ENCODE measurements around the gene MRPS22. TPM values are rescaled to one million over a fixed set of nuclear protein-coding genes. Genes with fewer than 3 reads are reported as not detected.

Gene MRPS22
- total and polyA plus RNA-seq, 2 of the 13 experiments (the other 11 are each of a cell fraction or from before 2014, with no cell fraction given) = 52.7 to 113 TPM

GRCh38 chr3:139329364-139329850, 14.4 kb upstream of the MRPS22 start (continued):
- no peak for TF ChIP-seq IRX3 (CRISPR knock-in tag; IDR thresholded peaks at IDR 0.05; ENCODE audit: borderline replicate concordance, low read depth)
- TF ChIP-seq, protein P1, sequence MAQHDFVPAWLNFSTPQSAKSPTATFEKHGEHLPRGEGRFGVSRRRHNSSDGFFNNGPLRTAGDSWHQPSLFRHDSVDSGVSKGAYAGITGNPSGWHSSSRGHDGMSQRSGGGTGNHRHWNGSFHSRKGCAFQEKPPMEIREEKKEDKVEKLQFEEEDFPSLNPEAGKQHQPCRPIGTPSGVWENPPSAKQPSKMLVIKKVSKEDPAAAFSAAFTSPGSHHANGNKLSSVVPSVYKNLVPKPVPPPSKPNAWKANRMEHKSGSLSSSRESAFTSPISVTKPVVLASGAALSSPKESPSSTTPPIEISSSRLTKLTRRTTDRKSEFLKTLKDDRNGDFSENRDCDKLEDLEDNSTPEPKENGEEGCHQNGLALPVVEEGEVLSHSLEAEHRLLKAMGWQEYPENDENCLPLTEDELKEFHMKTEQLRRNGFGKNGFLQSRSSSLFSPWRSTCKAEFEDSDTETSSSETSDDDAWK (CRISPR knock-in tag; IDR thresholded peaks at IDR 0.05) = no peak
- TF ChIP-seq, protein P2, sequence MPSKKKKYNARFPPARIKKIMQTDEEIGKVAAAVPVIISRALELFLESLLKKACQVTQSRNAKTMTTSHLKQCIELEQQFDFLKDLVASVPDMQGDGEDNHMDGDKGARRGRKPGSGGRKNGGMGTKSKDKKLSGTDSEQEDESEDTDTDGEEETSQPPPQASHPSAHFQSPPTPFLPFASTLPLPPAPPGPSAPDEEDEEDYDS (CRISPR knock-in tag; IDR thresholded peaks at IDR 0.05) = 0 out of 2 replicates have a peak, but pooled peaks have one; percentile 20
- TF ChIP-seq NFE2L2 (IDR thresholded peaks at IDR 0.05; ENCODE audit: low read length) = no peak
- no peak for TF ChIP-seq MEF2D (CRISPR knock-in tag; IDR thresholded peaks at IDR 0.05)
- TF ChIP-seq TCF7 (IDR thresholded peaks at IDR 0.05; ENCODE audit: low read depth) = no peak
- no peak for TF ChIP-seq ZNF782 (CRISPR knock-in tag; IDR thresholded peaks at IDR 0.05; ENCODE audit: borderline replicate concordance)
- TF ChIP-seq RXRA (CRISPR knock-in tag; IDR thresholded peaks at IDR 0.05) = peak; percentile 52
- TF ChIP-seq KAT8 (CRISPR knock-in tag; IDR thresholded peaks at IDR 0.05) = peak; percentile 58
- TF ChIP-seq MIER3 (CRISPR knock-in tag; IDR thresholded peaks at IDR 0.05; ENCODE audit: borderline replicate concordance) = peak; percentile 45; the same call in 1 of the 2 replicates
- TF ChIP-seq GATAD1 (CRISPR knock-in tag; IDR thresholded peaks at IDR 0.05) = peak; percentile 60; the same call in 1 of the 2 replicates
- TF ChIP-seq ZNF430 (CRISPR knock-in tag; IDR thresholded peaks at IDR 0.05) = no peak
- TF ChIP-seq ZNF12 (CRISPR knock-in tag; IDR thresholded peaks at IDR 0.05) = 0 out of 2 replicates have a peak, but pooled peaks have one; percentile 49
- TF ChIP-seq, protein P3, sequence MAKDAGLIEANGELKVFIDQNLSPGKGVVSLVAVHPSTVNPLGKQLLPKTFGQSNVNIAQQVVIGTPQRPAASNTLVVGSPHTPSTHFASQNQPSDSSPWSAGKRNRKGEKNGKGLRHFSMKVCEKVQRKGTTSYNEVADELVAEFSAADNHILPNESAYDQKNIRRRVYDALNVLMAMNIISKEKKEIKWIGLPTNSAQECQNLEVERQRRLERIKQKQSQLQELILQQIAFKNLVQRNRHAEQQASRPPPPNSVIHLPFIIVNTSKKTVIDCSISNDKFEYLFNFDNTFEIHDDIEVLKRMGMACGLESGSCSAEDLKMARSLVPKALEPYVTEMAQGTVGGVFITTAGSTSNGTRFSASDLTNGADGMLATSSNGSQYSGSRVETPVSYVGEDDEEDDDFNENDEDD (CRISPR knock-in tag; IDR thresholded peaks at IDR 0.05; ENCODE audit: borderline replicate concordance) = no peak
- TF ChIP-seq FOSL2 (CRISPR knock-in tag; IDR thresholded peaks at IDR 0.05) = peak; percentile 49; the same call in 1 of the 2 replicates
- no peak for TF ChIP-seq ZNF546 (CRISPR knock-in tag; conservative IDR thresholded peaks at IDR 0.05)
- 0 out of 2 replicates have a peak, but pooled peaks have one; percentile 51 for TF ChIP-seq ZNF792 (CRISPR knock-in tag; IDR thresholded peaks at IDR 0.05)
- TF ChIP-seq ELF1 (CRISPR knock-in tag; IDR thresholded peaks at IDR 0.05) = peak; percentile 68
- no peak for TF ChIP-seq NR2F6 (IDR thresholded peaks at IDR 0.05)
- TF ChIP-seq NR2F6 (CRISPR knock-in tag; IDR thresholded peaks at IDR 0.05) = peak; percentile 58; the same call in 1 of the 2 replicates
- TF ChIP-seq SCMH1 (CRISPR knock-in tag; IDR thresholded peaks at IDR 0.05; ENCODE audit: borderline replicate concordance) = no peak
- TF ChIP-seq ZZZ3 (CRISPR knock-in tag; IDR thresholded peaks at IDR 0.05; ENCODE audit: borderline replicate concordance) = no peak
- peak; percentile 59; the same call in 1 of the 2 replicates for TF ChIP-seq ZNF619 (CRISPR knock-in tag; IDR thresholded peaks at IDR 0.05)
- TF ChIP-seq CBX5 (CRISPR knock-in tag; IDR thresholded peaks at IDR 0.05; ENCODE audit: borderline replicate concordance) = peak; percentile 93
- TF ChIP-seq ZNF264 (CRISPR knock-in tag; IDR thresholded peaks at IDR 0.05) = no peak
- TF ChIP-seq, protein P4, sequence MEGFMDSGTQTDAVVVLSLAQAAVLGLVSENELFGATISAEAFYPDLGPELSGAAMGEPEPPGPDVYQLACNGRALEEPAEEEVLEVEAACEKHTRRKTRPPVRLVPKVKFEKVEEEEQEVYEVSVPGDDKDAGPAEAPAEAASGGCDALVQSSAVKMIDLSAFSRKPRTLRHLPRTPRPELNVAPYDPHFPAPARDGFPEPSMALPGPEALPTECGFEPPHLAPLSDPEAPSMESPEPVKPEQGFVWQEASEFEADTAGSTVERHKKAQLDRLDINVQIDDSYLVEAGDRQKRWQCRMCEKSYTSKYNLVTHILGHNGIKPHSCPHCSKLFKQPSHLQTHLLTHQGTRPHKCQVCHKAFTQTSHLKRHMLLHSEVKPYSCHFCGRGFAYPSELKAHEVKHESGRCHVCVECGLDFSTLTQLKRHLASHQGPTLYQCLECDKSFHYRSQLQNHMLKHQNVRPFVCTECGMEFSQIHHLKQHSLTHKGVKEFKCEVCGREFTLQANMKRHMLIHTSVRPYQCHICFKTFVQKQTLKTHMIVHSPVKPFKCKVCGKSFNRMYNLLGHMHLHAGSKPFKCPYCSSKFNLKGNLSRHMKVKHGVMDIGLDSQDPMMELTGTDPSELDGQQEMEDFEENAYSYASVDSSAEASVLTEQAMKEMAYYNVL (CRISPR knock-in tag; IDR thresholded peaks at IDR 0.05; ENCODE audit: borderline replicate concordance) = peak; percentile 62; the same call in 1 of the 2 replicates
- no peak for TF ChIP-seq ZNF432 (CRISPR knock-in tag; IDR thresholded peaks at IDR 0.05; ENCODE audit: borderline replicate concordance)
- TF ChIP-seq ZNF749 (CRISPR knock-in tag; IDR thresholded peaks at IDR 0.05; ENCODE audit: borderline replicate concordance) = no peak
- peak; percentile 99 for TF ChIP-seq RAD21 (CRISPR knock-in tag; IDR thresholded peaks at IDR 0.05)
- TF ChIP-seq SNAPC2 (CRISPR knock-in tag; IDR thresholded peaks at IDR 0.05) = no peak

Data from HepG2 (cell line).